GM21390 (cell line): ENCODE data around the gene HORMAD2.
"Not testable (repeated sequence)": the region's sequence is repeated elsewhere in the genome, so short reads cannot be mapped to it uniquely, and the experiment has no call there.

ENCODE experiments used
- ATAC-seq: cut with Tn5 transposase; IDR thresholded peaks from one replicate; pipeline ENCODE4 v1.9.1; 2021; ENCODE audit not compliant: unreplicated experiment

HORMAD2 gene

GRCh38 chr22:30187529-30188407 lies 107.5 kb downstream of the HORMAD2 start:
- ATAC-seq = no peak

GRCh38 chr22:30188911-30189310 lies 108.6 kb downstream of the HORMAD2 start:
- no peak for ATAC-seq

DNA sequence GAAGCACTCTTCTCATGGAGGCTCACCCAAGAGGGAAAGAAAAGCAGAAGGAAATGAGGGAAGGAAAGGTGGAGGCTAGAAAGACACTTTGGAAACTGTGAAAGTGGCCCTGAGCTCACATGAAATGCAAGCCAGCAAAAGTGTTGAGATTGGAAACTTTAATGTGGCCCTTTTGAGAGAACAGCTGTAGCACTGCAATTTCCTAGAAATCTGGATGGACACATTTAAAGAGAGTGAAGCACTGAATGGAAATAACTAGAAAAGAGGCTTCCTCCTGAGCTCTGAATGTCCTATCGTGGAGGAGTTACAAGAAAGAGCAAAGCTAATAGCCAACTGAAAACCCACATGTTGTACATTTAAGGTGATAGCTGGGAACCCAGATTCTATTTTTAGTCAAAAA lies 110.3 kb downstream of the HORMAD2 start:
- no peak for ATAC-seq

- no peak for ATAC-seq
Observed at GRCh38 chr22:30191040-30191701, 110.9 kb downstream of the HORMAD2 start.

DNA sequence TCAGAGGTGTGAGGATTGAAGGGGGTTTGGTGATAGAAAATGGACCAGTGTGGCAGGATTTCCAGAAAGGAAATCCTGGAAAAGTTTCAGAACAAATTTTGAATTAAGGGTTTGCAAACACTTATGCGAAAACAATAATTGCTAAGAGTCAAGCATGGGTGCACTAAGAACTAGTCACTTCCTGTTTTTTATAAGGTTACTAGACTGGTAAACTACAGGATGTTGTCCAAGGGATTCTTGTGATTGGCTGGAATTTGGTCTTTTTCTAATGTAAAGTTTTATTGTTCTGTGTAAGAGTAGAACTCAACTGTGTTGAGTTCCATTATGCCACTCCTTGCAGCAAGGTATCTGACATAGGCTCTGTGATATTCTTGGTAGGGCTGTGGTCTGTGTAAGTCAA lies 112.2 kb downstream of the HORMAD2 start:
- no peak for ATAC-seq

DNA sequence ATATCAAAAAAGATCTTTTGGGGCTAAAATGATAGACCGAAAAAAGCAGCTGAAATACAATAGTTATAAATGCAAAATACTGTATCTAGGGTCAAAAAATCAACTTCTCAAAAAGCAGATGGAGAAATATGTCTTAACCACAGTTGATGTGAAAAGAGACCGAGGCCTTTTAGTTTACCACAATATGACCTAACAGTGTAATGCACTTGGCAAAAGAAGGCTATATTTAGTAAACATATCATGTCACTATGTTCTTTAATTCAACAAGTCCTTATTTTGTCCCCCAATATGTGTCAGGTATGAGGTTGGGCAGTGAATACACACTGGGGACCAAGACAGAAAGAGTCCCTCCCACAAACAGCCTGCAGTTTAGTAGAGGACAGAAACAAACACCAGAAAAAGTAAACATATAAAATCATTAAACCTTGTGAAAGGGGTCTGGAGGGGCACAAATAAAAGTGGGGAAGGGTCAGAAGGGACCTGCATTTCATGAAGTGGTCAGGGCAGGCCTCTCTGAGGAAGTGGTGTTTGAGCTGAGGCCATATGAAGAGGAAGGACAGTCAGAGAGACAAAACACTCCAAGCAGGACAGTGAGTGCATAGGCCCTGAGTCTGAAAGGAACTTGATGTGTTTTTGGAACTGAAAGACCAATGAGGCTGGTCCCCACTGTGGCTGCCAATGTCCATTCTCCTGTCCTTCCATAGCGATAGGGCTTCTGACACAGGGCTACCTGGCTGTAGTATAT lies 112.9 kb downstream of the HORMAD2 start:
- ATAC-seq = no peak

DNA sequence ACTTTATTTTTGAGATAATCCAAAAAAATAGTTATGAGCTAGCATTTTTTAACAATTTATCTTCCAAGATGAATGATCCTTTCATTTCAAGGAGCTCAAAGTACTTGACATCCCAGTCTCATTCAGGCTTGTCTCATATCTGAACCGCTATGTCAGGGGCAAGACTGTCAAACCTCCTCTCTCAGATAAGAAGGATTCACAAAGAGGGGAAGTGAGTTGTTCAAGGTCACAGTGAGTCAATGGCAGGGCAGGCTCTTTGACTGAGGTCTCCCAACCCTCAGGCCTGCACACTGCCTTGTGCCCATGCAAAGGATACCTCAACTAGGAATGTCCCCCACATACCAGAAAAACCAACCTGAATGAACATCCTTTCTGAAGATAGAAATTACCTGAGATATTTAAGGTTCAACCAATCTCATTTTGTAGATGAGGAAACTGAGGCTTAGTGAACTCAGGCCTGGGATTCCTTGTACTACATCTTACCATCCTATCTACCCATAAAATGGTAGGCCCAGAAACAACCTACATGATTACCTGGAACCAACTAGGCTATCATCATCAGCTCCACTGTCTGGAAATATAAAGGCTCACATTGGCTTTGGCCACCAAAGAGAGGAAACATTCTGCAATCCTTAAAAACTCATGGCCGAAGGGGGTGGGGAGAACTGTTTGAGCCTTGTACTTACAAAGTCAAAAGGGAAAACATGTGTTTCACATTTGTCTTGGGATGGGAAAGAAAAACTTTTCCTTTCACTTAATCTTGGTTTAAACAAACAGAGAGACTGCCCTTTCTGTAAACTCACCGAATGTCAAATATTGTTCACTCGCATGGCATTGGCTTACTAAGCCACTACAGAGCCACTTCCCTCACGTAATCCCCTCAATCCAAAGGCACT lies 115.2 kb downstream of the HORMAD2 start:
- no peak for ATAC-seq

DNA sequence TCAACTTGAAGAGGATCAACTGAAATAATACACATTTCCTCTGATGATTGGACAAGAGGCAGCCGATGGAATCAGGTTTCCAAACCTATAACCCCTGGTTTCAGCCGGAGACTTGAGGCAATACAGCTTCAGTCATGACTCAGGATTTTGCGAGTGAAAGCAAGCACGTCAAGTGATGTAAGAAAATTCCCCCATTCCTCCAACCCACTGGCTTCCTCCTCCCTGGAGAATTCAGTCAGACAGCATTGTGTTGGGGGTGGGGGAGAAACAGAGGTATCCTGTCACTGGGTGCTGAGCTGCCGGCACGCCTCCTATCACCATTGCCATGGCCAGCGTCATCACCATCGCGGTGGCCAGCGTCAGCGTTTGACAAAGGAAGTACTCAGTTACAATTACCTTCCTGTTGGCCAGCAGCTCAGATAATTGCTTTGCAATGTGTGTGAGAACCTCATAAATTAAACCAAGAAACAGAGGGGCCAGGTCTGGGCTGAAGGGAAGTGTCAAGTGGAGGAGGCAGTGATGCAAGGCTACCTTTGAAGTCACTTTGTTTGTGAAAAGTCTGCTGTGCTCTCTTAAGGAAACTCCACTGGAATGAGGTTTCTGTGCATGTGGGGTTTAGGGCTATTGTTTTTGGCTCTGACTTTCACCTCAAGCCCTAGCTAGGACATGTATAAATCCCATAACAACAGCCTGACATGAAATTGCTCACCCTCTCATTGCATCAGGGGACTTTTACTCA lies 116.0 kb downstream of the HORMAD2 start:
- no peak for ATAC-seq

- ATAC-seq = no peak
Observed at GRCh38 chr22:30196880-30197336, 116.6 kb downstream of the HORMAD2 start.

- ATAC-seq = no peak
Observed at GRCh38 chr22:30197389-30197788, 117.1 kb downstream of the HORMAD2 start.

DNA sequence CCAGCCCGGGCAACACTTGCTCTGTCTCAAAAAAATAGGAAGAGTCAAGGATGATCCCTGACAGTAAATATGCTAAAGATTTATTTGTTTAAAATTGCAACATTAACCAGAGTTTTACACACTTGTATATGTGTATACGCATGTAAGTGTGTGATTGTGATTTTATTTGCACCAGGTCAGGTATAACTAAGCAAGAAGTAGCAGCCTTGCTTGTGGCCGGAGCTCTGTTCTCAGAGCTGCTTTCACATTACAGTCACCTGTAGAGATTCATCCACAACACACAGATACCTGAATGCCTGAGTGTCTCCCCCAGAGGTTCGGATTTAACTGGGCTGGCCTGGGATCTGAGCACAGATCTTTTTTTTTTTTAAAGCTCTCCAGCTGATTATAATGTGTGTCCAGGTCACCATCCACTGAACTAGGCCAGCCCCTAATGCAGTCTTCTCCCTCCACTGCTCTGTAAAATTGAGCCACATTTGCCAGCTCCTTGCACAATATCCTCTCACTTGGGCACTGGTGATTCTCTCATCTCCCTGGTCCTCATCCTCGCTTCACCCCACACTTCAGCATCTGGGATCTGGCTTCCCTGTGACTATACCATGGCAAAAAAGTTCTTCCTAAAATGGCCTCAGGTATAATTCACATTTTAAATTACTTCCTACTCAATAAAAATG lies 118.0 kb downstream of the HORMAD2 start:
- no peak for ATAC-seq

- no peak for ATAC-seq
Observed at GRCh38 chr22:30198921-30199320, 118.7 kb downstream of the HORMAD2 start.

- ATAC-seq = not testable (repeated sequence)
Observed at GRCh38 chr22:30200905-30201304, 120.6 kb downstream of the HORMAD2 start.

GRCh38 chr22:30201945-30202344 lies 121.7 kb downstream of the HORMAD2 start:
- no peak for ATAC-seq

DNA sequence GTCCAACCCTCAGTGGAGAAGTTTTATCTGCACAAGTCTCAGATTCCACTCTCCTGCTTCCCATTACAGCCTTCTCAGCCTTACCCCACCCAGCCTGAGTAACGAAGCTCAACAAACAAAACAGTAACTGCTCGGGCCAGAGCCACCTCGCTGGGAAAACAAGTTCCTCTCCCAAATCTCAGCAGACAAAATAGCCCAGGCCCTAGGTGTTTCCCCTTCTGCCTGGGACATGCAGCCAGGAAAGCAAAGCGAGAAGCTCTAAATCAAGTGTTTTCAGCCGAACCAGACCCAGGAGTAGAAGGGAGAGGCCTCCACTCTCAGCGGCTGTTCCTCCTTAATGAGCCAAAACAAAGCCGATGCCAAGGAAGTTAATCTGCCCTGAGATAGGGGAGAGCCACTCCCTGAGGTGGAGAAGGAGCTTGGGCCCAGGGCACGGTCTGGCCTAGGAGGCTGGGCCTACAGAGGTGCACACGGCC lies 122.3 kb downstream of the HORMAD2 start:
- no peak for ATAC-seq

- ATAC-seq = no peak
Observed at GRCh38 chr22:30204015-30204741, 123.9 kb downstream of the HORMAD2 start.

DNA sequence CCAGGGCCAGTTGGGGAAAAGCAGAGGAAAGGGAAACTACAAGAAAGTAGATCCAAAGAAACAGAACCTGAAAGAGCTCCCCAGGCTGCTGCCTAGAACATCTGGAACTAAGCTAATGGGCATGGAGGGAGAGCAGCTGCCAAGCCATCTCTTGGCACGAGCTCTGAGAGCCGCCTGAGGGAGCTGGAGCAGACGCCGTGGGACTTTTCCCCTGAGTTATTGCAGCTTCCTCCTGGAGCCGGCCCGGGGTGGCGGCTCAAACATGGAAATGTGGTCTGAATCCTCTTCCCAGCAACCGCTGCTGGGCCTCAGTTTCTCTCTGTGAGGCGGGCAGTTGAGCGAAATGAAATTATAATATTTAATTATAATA lies 124.5 kb downstream of the HORMAD2 start:
- no peak for ATAC-seq

GRCh38 chr22:30205281-30206115 lies 125.2 kb downstream of the HORMAD2 start:
- ATAC-seq = no peak
